Colonic mucosa (tissue), 4 donors: ENCODE data around the gene TNIK. TPM values are rescaled to one million over a fixed set of nuclear protein-coding genes. Genes with fewer than 3 reads are reported as not detected.

Experiments used
- DNase-seq: peaks from one replicate; pipeline ENCODE4 v3.0.0-alpha.2; 2020
- H3K27ac ChIP-seq: fragments of 200-600 bp; one replicate; pipeline ENCODE4 v1.8.0; 2021
- H3K27me3 ChIP-seq: fragments of 200-600 bp; one replicate; pipeline ENCODE4 v1.8.0; 2021
- H3K36me3 ChIP-seq: fragments of 200-600 bp; one replicate; pipeline ENCODE4 v1.8.0; 2021
- H3K4me1 ChIP-seq: fragments of 200-600 bp; one replicate; pipeline ENCODE4 v1.8.0; 2021; ENCODE audit warnings: mild to moderate bottlenecking
- H3K4me3 ChIP-seq: fragments of 200-600 bp; one replicate; pipeline ENCODE4 v1.8.0; 2021
- H3K9ac ChIP-seq, 2 donors: one replicate each; pipeline ENCODE4 v1.7.0; 2013; ENCODE audit warnings: control low read depth in 2 of 2, low read depth in 2 of 2, low read length in 2 of 2
- H3K9me3 ChIP-seq: fragments of 200-600 bp; one replicate; pipeline ENCODE4 v1.8.0; 2021
- CTCF ChIP-seq: fragments of 200-600 bp; IDR thresholded peaks from one replicate; pipeline ENCODE4 v1.8.0; 2022; ENCODE audit warnings: antibody characterized with exemption, mild to moderate bottlenecking
- intact Hi-C: fragments of 100-400 bp; cut with DNase I; formaldehyde crosslinking; loops from one replicate; pipeline ENCODE4 v1.14.1; 2022
- total RNA-seq, 2 donors: library from RNA; stranded (reverse); fragmentation: NEBNext Ultra II Directional in 1 of 2; extraction: Animal tissue kit (Norgen Biotek cat#: 25700) in 1 of 2; gene quantifications; one replicate each; pipeline ENCODE4 v1.2.1, GENCODE V29; 2021
- donor health status: healthy.
- donor health status: DM: no; HTN: no; CAD: no.
- donor health status: DM: no; HTN: no; CAD: no.

The TNIK gene
- total RNA-seq, 2 donors from 2014 or later, result 19.9 to 30.9 TPM

- Histone ChIP-seq H3K4me1 (no peaks in the 10 kb centered on the region), H3K9me3 (no peaks in the 10 kb centered on the region), H3K9ac (no peak overlapping the region), H3K4me3 (no peak overlapping the region), H3K36me3 (no peaks in the 10 kb centered on the region), H3K27me3 (no peaks in the 10 kb centered on the region), H3K27ac (no peak overlapping the region)
- TF ChIP-seq CTCF, result no peak
- intact Hi-C loops, result no loop called here
- DNase-seq, result no peak
Observed at GRCh38 chr3:171277456-171278298, 182.5 kb downstream of the TNIK start.

- TF ChIP-seq CTCF, result no peak
- Histone ChIP-seq H3K27me3 (no peaks in the 10 kb centered on the region), H3K4me1 (no peaks in the 10 kb centered on the region), H3K9ac (no peak overlapping the region), H3K27ac (no peak overlapping the region), H3K36me3 (no peaks in the 10 kb centered on the region), H3K4me3 (no peak overlapping the region), H3K9me3 (no peaks in the 10 kb centered on the region)
- intact Hi-C loops, result no loop called here
- DNase-seq, result no peak
Observed at GRCh38 chr3:171276923-171277322, 183.3 kb downstream of the TNIK start.

GRCh38 chr3:171274222-171274621 is 186.0 kb downstream of the TNIK start:
- no peaks in the 10 kb centered on the region for H3K36me3 ChIP-seq
- H3K9ac ChIP-seq, result no peak overlapping the region
- no peaks in the 10 kb centered on the region for H3K27me3 ChIP-seq
- H3K4me3 ChIP-seq, result no peak overlapping the region
- TF ChIP-seq CTCF, result no peak
- intact Hi-C loops, result no loop called here
- DNase-seq, result no peak
- H3K4me1 ChIP-seq, result no peaks in the 10 kb centered on the region
- no peaks in the 10 kb centered on the region for H3K9me3 ChIP-seq
- no peak overlapping the region for H3K27ac ChIP-seq

- intact Hi-C loops, result no loop called here
- Histone ChIP-seq H3K4me3 (no peak overlapping the region), H3K27me3 (no peaks in the 10 kb centered on the region), H3K9me3 (no peaks in the 10 kb centered on the region), H3K36me3 (no peaks in the 10 kb centered on the region), H3K9ac (no peak overlapping the region), H3K27ac (no peak overlapping the region), H3K4me1 (no peaks in the 10 kb centered on the region)
- no peak for DNase-seq
- TF ChIP-seq CTCF, result no peak
Observed at GRCh38 chr3:171270541-171270940, 189.7 kb downstream of the TNIK start.

GRCh38 chr3:171269542-171269941 is 190.7 kb downstream of the TNIK start:
- H3K4me1 ChIP-seq, result no peaks in the 10 kb centered on the region
- H3K4me3 ChIP-seq, result no peak overlapping the region
- H3K9me3 ChIP-seq, result no peaks in the 10 kb centered on the region
- intact Hi-C loops, result no loop called here
- no peak overlapping the region for H3K27ac ChIP-seq
- TF ChIP-seq CTCF, result no peak
- H3K9ac ChIP-seq, result no peak overlapping the region
- DNase-seq, result no peak
- no peaks in the 10 kb centered on the region for H3K27me3 ChIP-seq
- H3K36me3 ChIP-seq, result no peaks in the 10 kb centered on the region
